Spinal cord (tissue), 10 donors: Measurements from ENCODE around the gene IGHMBP2. TPM values are rescaled to one million over a fixed set of nuclear protein-coding genes. Genes with fewer than 3 reads are reported as not detected.
A peak's percentile ranks its signal among the peaks of the same experiment; 100 is the strongest.
"Not testable (repeated sequence)": the region's sequence is repeated elsewhere in the genome, so short reads cannot be mapped to it uniquely, and the experiment has no call there.

Experiments used
- DNase-seq, 6 donors: peaks; one replicate each; pipeline versions ENCODE4 v3.0.0 to v3.0.0-alpha.2; 2013 to 2015; ENCODE audit warnings: low spot score in 6 of 6, low read depth in 4 of 6
- H3K27ac ChIP-seq: one replicate; pipeline ENCODE4 v1.5.1; 2013; ENCODE audit warnings: low read depth, low read length, control low read depth
- H3K27me3 ChIP-seq: one replicate; pipeline ENCODE4 v1.6.1; 2013; ENCODE audit warnings: low read length; ENCODE audit not compliant: control insufficient read depth, insufficient read depth
- H3K36me3 ChIP-seq: one replicate; pipeline ENCODE4 v1.6.1; 2013; ENCODE audit warnings: low read length; ENCODE audit not compliant: control insufficient read depth, insufficient read depth
- H3K4me1 ChIP-seq: one replicate; pipeline ENCODE4 v1.6.1; 2013; ENCODE audit warnings: low read length; ENCODE audit not compliant: control insufficient read depth, insufficient read depth
- H3K4me3 ChIP-seq: one replicate; pipeline ENCODE4 v1.5.1; 2013; ENCODE audit warnings: low read depth, low read length, control low read depth
- H3K9me3 ChIP-seq: one replicate; pipeline ENCODE4 v1.6.1; 2013; ENCODE audit warnings: low read length; ENCODE audit not compliant: control insufficient read depth, insufficient read depth
- WGBS: methylation state at CpG from one replicate; pipeline ENCODE4 v1.1.5; 2013; ENCODE audit warnings: missing lambda C conversion rate; ENCODE audit not compliant: insufficient coverage; 5-methylcytosine and 5-hydroxymethylcytosine counted together
- polyA plus RNA-seq, 2 donors: library from polyadenylated mRNA; unstranded; fragments of 120-200 nt; gene quantifications; one replicate each; pipeline ENCODE4 v1.2.1, GENCODE V29; 2013; ENCODE audit not compliant: insufficient read length in 2 of 2
- total RNA-seq, 2 donors: library from RNA; depleted of rRNA in 1 of 2; stranded (reverse); fragments of 120-200 nt in 1 of 2; fragments of >200 nt in 1 of 2; gene quantifications; one replicate each; pipeline versions ENCODE4 v1.2.3 to v1.2.4, GENCODE V29; 2013 to 2014
- donor health status: healthy.

Gene IGHMBP2
- total and polyA plus RNA-seq, 4 donors: 11.4 to 28.1 (median 16.0) TPM

GRCh38 chr11:68865241-68865640 lies 38.5 kb upstream of the IGHMBP2 start:
- WGBS: 83% methylated on average over 10 of the region's 11 CpGs
- Histone ChIP-seq H3K4me1 (peaks cover 8% of the 10 kb centered on the region), H3K36me3 (peaks cover 6% of the 10 kb centered on the region), H3K4me3 (no peak overlapping the region), H3K27ac (no peak overlapping the region), H3K9me3 (no peaks in the 10 kb centered on the region), H3K27me3 (no peaks in the 10 kb centered on the region)
- DNase-seq: no peak

GRCh38 chr11:68867066-68867465 lies 36.6 kb upstream of the IGHMBP2 start:
- H3K27me3 ChIP-seq: no peaks in the 10 kb centered on the region
- DNase-seq: no peak
- WGBS: 68% methylated on average over 5 of the region's 6 CpGs
- H3K27ac ChIP-seq: no peak overlapping the region
- no peaks in the 10 kb centered on the region for H3K9me3 ChIP-seq
- peaks cover 6% of the 10 kb centered on the region for H3K36me3 ChIP-seq
- H3K4me3 ChIP-seq: no peak overlapping the region
- H3K4me1 ChIP-seq: peaks cover 8% of the 10 kb centered on the region

GRCh38 chr11:68868221-68868835 lies 35.4 kb upstream of the IGHMBP2 start:
- Histone ChIP-seq H3K36me3 (peaks cover 6% of the 10 kb centered on the region), H3K27ac (no peak overlapping the region), H3K4me1 (peaks cover 8% of the 10 kb centered on the region), H3K27me3 (no peaks in the 10 kb centered on the region), H3K4me3 (no peak overlapping the region), H3K9me3 (no peaks in the 10 kb centered on the region)
- WGBS: 88% methylated on average over 14 of the region's 18 CpGs
- no peak for DNase-seq

GRCh38 chr11:68870470-68870869 lies 33.2 kb upstream of the IGHMBP2 start:
- peak overlapping the region; percentile 26 for H3K4me3 ChIP-seq
- H3K27me3 ChIP-seq: no peaks in the 10 kb centered on the region
- H3K9me3 ChIP-seq: no peaks in the 10 kb centered on the region
- 43% methylated on average over 8 of the region's 9 CpGs for WGBS
- peak in 1 of 6 donors; percentile 17 for DNase-seq
- H3K4me1 ChIP-seq: peaks cover 8% of the 10 kb centered on the region
- H3K36me3 ChIP-seq: peaks cover under 1% of the 10 kb centered on the region
- no peak overlapping the region for H3K27ac ChIP-seq

GRCh38 chr11:68872216-68873003 lies 31.3 kb upstream of the IGHMBP2 start:
- Histone ChIP-seq H3K27ac (no peak overlapping the region), H3K27me3 (no peaks in the 10 kb centered on the region), H3K36me3 (no peaks in the 10 kb centered on the region), H3K9me3 (no peaks in the 10 kb centered on the region), H3K4me1 (peaks cover 8% of the 10 kb centered on the region), H3K4me3 (no peak overlapping the region)
- WGBS: 87% methylated on average over 9 of the region's 12 CpGs
- no peak for DNase-seq

- Histone ChIP-seq H3K4me1 (no peaks in the 10 kb centered on the region), H3K27ac (no peak overlapping the region), H3K9me3 (no peaks in the 10 kb centered on the region), H3K4me3 (no peak overlapping the region), H3K36me3 (peaks cover 11% of the 10 kb centered on the region), H3K27me3 (no peaks in the 10 kb centered on the region)
- WGBS: 88% methylated on average over 5 of the region's 7 CpGs
- no peak for DNase-seq
Observed at GRCh38 chr11:68878022-68878421, 25.7 kb upstream of the IGHMBP2 start.

GRCh38 chr11:68880851-68881250 lies 22.8 kb upstream of the IGHMBP2 start:
- H3K9me3 ChIP-seq: no peaks in the 10 kb centered on the region
- WGBS: 95% methylated on average over 4 of the region's 5 CpGs
- no peak overlapping the region for H3K27ac ChIP-seq
- no peaks in the 10 kb centered on the region for H3K4me1 ChIP-seq
- no peaks in the 10 kb centered on the region for H3K27me3 ChIP-seq
- peaks cover 12% of the 10 kb centered on the region for H3K36me3 ChIP-seq
- no peak for DNase-seq
- H3K4me3 ChIP-seq: no peak overlapping the region

- no peaks in the 10 kb centered on the region for H3K4me1 ChIP-seq
- 100% methylated on average over 1 of the region's 2 CpGs for WGBS
- DNase-seq: no peak
- peaks cover 12% of the 10 kb centered on the region for H3K36me3 ChIP-seq
- no peak overlapping the region for H3K27ac ChIP-seq
- H3K4me3 ChIP-seq: no peak overlapping the region
- no peaks in the 10 kb centered on the region for H3K27me3 ChIP-seq
- no peaks in the 10 kb centered on the region for H3K9me3 ChIP-seq
Observed at GRCh38 chr11:68881320-68881719, 22.4 kb upstream of the IGHMBP2 start.

GRCh38 chr11:68882391-68882790 lies 21.3 kb upstream of the IGHMBP2 start:
- no peak for DNase-seq
- H3K27me3 ChIP-seq: no peaks in the 10 kb centered on the region
- H3K27ac ChIP-seq: no peak overlapping the region
- WGBS: 88% methylated on average over 5 of the region's 13 CpGs
- H3K36me3 ChIP-seq: peaks cover 12% of the 10 kb centered on the region
- no peaks in the 10 kb centered on the region for H3K4me1 ChIP-seq
- H3K9me3 ChIP-seq: no peaks in the 10 kb centered on the region
- no peak overlapping the region for H3K4me3 ChIP-seq

GRCh38 chr11:68884827-68885226 lies 18.9 kb upstream of the IGHMBP2 start:
- 98% methylated on average over 14 of the region's 15 CpGs for WGBS
- H3K4me3 ChIP-seq, H3K4me1 ChIP-seq, H3K27ac ChIP-seq, DNase-seq, H3K27me3 ChIP-seq, H3K9me3 ChIP-seq: not testable (repeated sequence)
- H3K36me3 ChIP-seq: peaks cover 14% of the 10 kb centered on the region
